Prostate gland (tissue), 2 donors: ENCODE results near the gene RMND5A. TPM values are rescaled to one million over a fixed set of nuclear protein-coding genes. Genes with fewer than 3 reads are reported as not detected.

Source experiments
- DNase-seq: peaks from one replicate; pipeline ENCODE4 v3.0.0-alpha.2; 2019; ENCODE audit warnings: low spot score
- H3K27ac ChIP-seq, 2 donors: fragments of 200-600 bp; sonication (generic); 2 replicates each; pipeline ENCODE4 v1.5.1; 2017 to 2019
- H3K27me3 ChIP-seq: fragments of 200-600 bp; sonication (generic); replicated peaks from 2 replicates; pipeline ENCODE4 v1.5.1; 2019; ENCODE audit not compliant: insufficient read depth
- H3K36me3 ChIP-seq, 2 donors: fragments of 200-600 bp; sonication (generic); 1 replicate in 1 of 2; 2 replicates in 1 of 2; pipeline versions ENCODE4 v1.5.1 to v1.8.1; 2017 to 2019
- H3K4me1 ChIP-seq: fragments of 200-600 bp; sonication (generic); replicated peaks from 2 replicates; pipeline ENCODE4 v1.5.1; 2019
- H3K4me3 ChIP-seq, 2 donors: fragments of 200-600 bp; sonication (generic); 2 replicates each; pipeline ENCODE4 v1.5.1; 2017 to 2019
- H3K9me3 ChIP-seq: fragments of 200-600 bp; sonication (generic); 2 replicates; pipeline ENCODE4 v1.5.1; 2017
- CTCF ChIP-seq, 4 experiments: fragments of 200-600 bp in 2 of 4; fragments of 450-650 bp in 2 of 4; sonication (generic) in 2 of 4; IDR thresholded peaks; 1 replicate in 3 of 4; 2 replicates in 1 of 4; pipeline ENCODE4 v1.5.1; 2016 to 2019; ENCODE audit warnings: antibody characterized with exemption in 4 of 4, mild to moderate bottlenecking in 2 of 4, moderate library complexity in 2 of 4
- POLR2A ChIP-seq: fragments of 450-650 bp; IDR thresholded peaks from one replicate; pipeline ENCODE4 v1.6.1; 2016; ENCODE audit warnings: antibody characterized with exemption, mild to moderate bottlenecking
- POLR2AphosphoS5 ChIP-seq: sonication (generic); formaldehyde crosslinking; IDR thresholded peaks from one replicate; pipeline ENCODE4 v1.6.1; 2017; ENCODE audit warnings: antibody characterized with exemption
- WGBS: methylation state at CpG from one replicate; pipeline ENCODE4 v1.1.5; 2018; 5-methylcytosine and 5-hydroxymethylcytosine counted together
- intact Hi-C: fragments of 100-400 bp; cut with DNase I; formaldehyde crosslinking; loops from one replicate; pipeline ENCODE4 v1.14.2; 2022
- total RNA-seq, 2 donors: library from RNA; depleted of rRNA; stranded (reverse); fragments of >200 nt; gene quantifications; one replicate each; pipeline ENCODE4 v1.1.0, GENCODE V29; 2016

The RMND5A gene
- total RNA-seq, 2 donors from 2014 or later: 37.1 to 42.9 TPM

- no peaks in the 10 kb centered on the region for H3K4me1 ChIP-seq
- no peaks in the 10 kb centered on the region for H3K27me3 ChIP-seq
- no peak for DNase-seq
- H3K9me3 ChIP-seq: no peaks in the 10 kb centered on the region
- no peak overlapping the region for H3K4me3 ChIP-seq
- H3K36me3 ChIP-seq: no peaks in the 10 kb centered on the region
- 87% methylated on average over 2 of the region's 2 CpGs for WGBS
- intact Hi-C loops: no loop called here
- no peak overlapping the region for H3K27ac ChIP-seq
- no peak for TF ChIP-seq CTCF (IDR thresholded peaks at IDR 0.05)
- TF ChIP-seq POLR2A: no peak
- TF ChIP-seq POLR2AphosphoS5: no peak
These were observed 24.1 kb downstream of the RMND5A start for GRCh38 chr2:86744152-86744551.

- no peak for TF ChIP-seq POLR2A
- no peak for TF ChIP-seq CTCF (IDR thresholded peaks at IDR 0.05)
- no peak for TF ChIP-seq POLR2AphosphoS5
- DNase-seq: no peak
- no peak overlapping the region for H3K27ac ChIP-seq
- no peak overlapping the region for H3K4me3 ChIP-seq
- no peaks in the 10 kb centered on the region for H3K9me3 ChIP-seq
- intact Hi-C loops: no loop called here
- no peaks in the 10 kb centered on the region for H3K36me3 ChIP-seq
- no peaks in the 10 kb centered on the region for H3K27me3 ChIP-seq
- H3K4me1 ChIP-seq: no peaks in the 10 kb centered on the region
These were observed 26.8 kb downstream of the RMND5A start for GRCh38 chr2:86746939-86747338.

GRCh38 chr2:86747711-86748639 is 27.9 kb downstream of the RMND5A start:
- no peak for DNase-seq
- TF ChIP-seq POLR2AphosphoS5 (no peak), CTCF (IDR thresholded peaks at IDR 0.05) (no peak), POLR2A (no peak)
- H3K4me1 ChIP-seq: no peaks in the 10 kb centered on the region
- no peaks in the 10 kb centered on the region for H3K36me3 ChIP-seq
- 95% methylated on average over 9 of the region's 9 CpGs for WGBS
- intact Hi-C loops: no loop called here
- H3K27ac ChIP-seq: no peak overlapping the region
- H3K27me3 ChIP-seq: no peaks in the 10 kb centered on the region
- no peaks in the 10 kb centered on the region for H3K9me3 ChIP-seq
- H3K4me3 ChIP-seq: no peak overlapping the region

DNA sequence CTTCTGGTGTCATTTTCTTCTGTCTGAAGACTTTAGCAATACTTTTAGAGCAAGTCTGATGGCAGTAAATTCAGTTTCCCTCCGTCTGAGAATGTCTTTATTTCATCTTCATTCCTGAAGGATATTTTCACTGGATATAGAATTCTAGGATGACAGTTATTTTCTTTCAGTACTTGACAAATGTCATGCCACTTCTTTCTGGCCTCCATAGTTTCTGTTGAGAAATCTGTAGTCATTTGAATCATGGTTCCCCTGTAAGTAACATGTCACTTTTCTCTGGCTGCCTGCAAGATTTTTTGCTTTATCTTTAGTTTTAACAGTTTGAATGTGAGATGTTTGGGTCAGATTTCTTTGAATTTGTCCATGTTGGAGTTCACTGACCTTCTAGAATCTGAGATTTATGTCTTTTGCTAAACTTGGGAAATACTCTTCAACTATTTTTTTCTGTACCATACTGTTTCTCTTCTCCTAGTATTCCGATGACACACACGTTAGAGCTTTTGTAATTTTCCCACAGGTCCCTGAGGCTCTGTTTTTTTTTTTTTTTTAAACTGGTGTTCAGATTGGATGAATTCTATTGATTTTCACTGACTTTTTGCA is 30.2 kb downstream of the RMND5A start:
- no peak overlapping the region for H3K4me3 ChIP-seq

More for the DNA sequence above, 30.2 kb downstream of the RMND5A start:
- no peaks in the 10 kb centered on the region for H3K9me3 ChIP-seq
- H3K27ac ChIP-seq: no peak overlapping the region
- H3K4me1 ChIP-seq: no peaks in the 10 kb centered on the region
- no peak for TF ChIP-seq POLR2AphosphoS5
- TF ChIP-seq POLR2A: no peak
- no peak for TF ChIP-seq CTCF (IDR thresholded peaks at IDR 0.05)
- no peaks in the 10 kb centered on the region for H3K36me3 ChIP-seq
- intact Hi-C loops: no loop called here
- 81% methylated on average over 3 of the region's 3 CpGs for WGBS
- no peak for DNase-seq
- no peaks in the 10 kb centered on the region for H3K27me3 ChIP-seq
